ENCODE data around the gene GNAQ. TPM values are rescaled to one million over a fixed set of nuclear protein-coding genes. Genes with fewer than 3 reads are reported as not detected.

The GNAQ gene
- total RNA-seq, 1 experiment from 2014 or later = 28.7 TPM

DNA sequence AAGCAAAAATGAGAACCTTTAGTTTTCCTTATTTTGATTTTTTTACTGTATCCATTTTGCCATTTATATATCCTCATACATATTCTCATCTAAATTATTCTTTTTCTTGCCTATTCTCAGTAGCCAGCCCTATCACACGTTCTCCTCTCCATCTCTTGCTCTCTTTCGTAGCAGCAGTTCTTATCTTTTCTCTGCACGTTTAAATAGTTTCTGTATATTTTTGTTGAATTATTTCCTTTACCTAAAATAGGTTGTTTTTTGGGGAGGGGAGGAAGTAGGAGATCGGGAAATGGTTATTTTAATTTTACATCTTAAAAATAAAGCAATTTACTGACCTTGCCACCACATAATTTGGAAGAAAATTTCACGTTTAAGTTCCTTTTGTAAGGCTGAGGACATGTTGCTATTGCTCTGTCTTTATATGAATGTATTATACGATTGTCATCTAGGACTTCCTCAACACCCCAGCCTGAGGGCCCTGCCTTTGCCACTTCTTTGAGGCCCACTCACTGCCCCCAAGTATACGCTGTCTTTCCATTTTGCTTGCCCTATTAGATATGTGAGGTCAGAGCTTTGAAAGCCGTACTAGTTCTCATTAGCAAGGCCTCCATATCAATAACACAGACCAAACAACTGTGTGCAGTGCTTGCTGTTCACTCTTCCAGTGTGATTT is 140.3 kb downstream of the GNAQ start:
- ChIA-PET CTCF (no interaction called here), POLR2A (no interaction called here), RAD21 (ENCODE audit: low non-redundant PET in 1 of 2, low total read pairs in 2 of 2, uncharacterized antibody in 2 of 2, unreplicated experiment in 2 of 2) (no interaction called here)
- H2AFZ ChIP-seq (ENCODE audit: low read depth, low read length, poor library complexity, severe bottlenecking) = no peak overlapping the region
- no peak overlapping the region for H3K4me3 ChIP-seq (replicated peaks in 1 of 2; ENCODE audit: low read depth in 1 of 2, low read length in 2 of 2)
- DNase-seq (ENCODE audit: low read depth, low spot score) (no peak), ATAC-seq (no peak)
- no TSS peak for BruUV-seq (replicated peaks)
- no peaks in the 10 kb centered on the region for H3K9me2 ChIP-seq (ENCODE audit: insufficient read depth)
- intact Hi-C loops (cut with micrococcal nuclease) = no loop called here
- no peaks in the 10 kb centered on the region for H3K79me2 ChIP-seq (ENCODE audit: insufficient read depth, low read length)
- no peaks in the 10 kb centered on the region for H3K36me3 ChIP-seq (ENCODE audit: control insufficient read depth in 1 of 2, insufficient read depth in 2 of 2, low read length in 2 of 2)
- H3K9me3 ChIP-seq (ENCODE audit: control insufficient read depth in 1 of 2, insufficient read depth in 1 of 2, low read depth in 1 of 2, low read length in 2 of 2) = no peaks in the 10 kb centered on the region
- TF ChIP-seq SP1 (IDR thresholded peaks at IDR 0.05; ENCODE audit: low read depth) (no peak), YY1 (IDR thresholded peaks at IDR 0.05; ENCODE audit: extremely low read depth, insufficient replicate concordance, low read depth, low read length) (no peak)
- TF ChIP-seq, protein P1, sequence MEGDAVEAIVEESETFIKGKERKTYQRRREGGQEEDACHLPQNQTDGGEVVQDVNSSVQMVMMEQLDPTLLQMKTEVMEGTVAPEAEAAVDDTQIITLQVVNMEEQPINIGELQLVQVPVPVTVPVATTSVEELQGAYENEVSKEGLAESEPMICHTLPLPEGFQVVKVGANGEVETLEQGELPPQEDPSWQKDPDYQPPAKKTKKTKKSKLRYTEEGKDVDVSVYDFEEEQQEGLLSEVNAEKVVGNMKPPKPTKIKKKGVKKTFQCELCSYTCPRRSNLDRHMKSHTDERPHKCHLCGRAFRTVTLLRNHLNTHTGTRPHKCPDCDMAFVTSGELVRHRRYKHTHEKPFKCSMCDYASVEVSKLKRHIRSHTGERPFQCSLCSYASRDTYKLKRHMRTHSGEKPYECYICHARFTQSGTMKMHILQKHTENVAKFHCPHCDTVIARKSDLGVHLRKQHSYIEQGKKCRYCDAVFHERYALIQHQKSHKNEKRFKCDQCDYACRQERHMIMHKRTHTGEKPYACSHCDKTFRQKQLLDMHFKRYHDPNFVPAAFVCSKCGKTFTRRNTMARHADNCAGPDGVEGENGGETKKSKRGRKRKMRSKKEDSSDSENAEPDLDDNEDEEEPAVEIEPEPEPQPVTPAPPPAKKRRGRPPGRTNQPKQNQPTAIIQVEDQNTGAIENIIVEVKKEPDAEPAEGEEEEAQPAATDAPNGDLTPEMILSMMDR (IDR thresholded peaks at IDR 0.05 in 2 of 3, conservative IDR thresholded peaks at IDR 0.05 in 1 of 3; ENCODE audit: borderline replicate concordance in 1 of 3, insufficient read depth in 1 of 3, low read depth in 2 of 3, low read length in 2 of 3) = no peak
- peaks cover 2 to 9% of the 10 kb centered on the region in 2 experiments; a peak in 3 of 4 replicates for H3K4me1 ChIP-seq (ENCODE audit: control insufficient read depth in 1 of 2, insufficient read depth in 2 of 2, low read length in 2 of 2)
- no peak overlapping the region for H3K4me2 ChIP-seq (ENCODE audit: low read length)
- H3K27ac ChIP-seq (ENCODE audit: low read depth, low read length) = no peak overlapping the region
- no peak overlapping the region for H3K9ac ChIP-seq (ENCODE audit: low read length)
- no peaks in the 10 kb centered on the region for H4K20me1 ChIP-seq (ENCODE audit: insufficient read depth)
- H3K27me3 ChIP-seq (ENCODE audit: insufficient read depth, low read length) = no peaks in the 10 kb centered on the region

DNA sequence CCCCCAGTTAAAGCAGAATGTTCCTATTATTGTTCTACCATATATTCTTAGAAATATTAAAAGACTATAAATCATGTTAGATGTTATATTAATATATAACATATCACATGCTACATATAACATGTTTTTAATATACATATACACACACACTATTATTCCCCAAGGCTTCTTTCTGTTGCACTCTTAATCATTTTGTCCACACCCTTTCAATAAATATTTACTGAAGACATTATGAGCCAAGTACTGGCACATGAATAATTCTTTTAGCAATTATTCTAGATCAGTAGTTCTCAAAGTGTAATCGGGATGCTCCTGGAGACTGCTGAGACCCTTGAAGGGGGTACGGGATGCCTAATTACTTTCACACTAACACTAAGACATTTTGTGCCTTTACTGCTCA is 143.9 kb downstream of the GNAQ start:
- Histone ChIP-seq H4K20me1 (ENCODE audit: insufficient read depth) (no peaks in the 10 kb centered on the region), H3K9ac (ENCODE audit: low read length) (no peak overlapping the region), H3K79me2 (ENCODE audit: insufficient read depth, low read length) (no peaks in the 10 kb centered on the region), H3K27me3 (ENCODE audit: insufficient read depth, low read length) (no peaks in the 10 kb centered on the region), H3K4me1 (ENCODE audit: control insufficient read depth in 1 of 2, insufficient read depth in 2 of 2, low read length in 2 of 2) (peaks cover 9 to 19% of the 10 kb centered on the region in 2 experiments), H3K27ac (ENCODE audit: low read depth, low read length) (no peak overlapping the region), H3K36me3 (ENCODE audit: control insufficient read depth in 1 of 2, insufficient read depth in 2 of 2, low read length in 2 of 2) (no peaks in the 10 kb centered on the region), H3K4me3 (replicated peaks in 1 of 2; ENCODE audit: low read depth in 1 of 2, low read length in 2 of 2) (no peak overlapping the region), H3K9me2 (ENCODE audit: insufficient read depth) (no peaks in the 10 kb centered on the region), H2AFZ (ENCODE audit: low read depth, low read length, poor library complexity, severe bottlenecking) (no peak overlapping the region), H3K9me3 (ENCODE audit: control insufficient read depth in 1 of 2, insufficient read depth in 1 of 2, low read depth in 1 of 2, low read length in 2 of 2) (no peaks in the 10 kb centered on the region), H3K4me2 (ENCODE audit: low read length) (no peak overlapping the region)
- no peak for DNase-seq (ENCODE audit: low read depth, low spot score)
- RAD21 ChIA-PET (ENCODE audit: low non-redundant PET in 1 of 2, low total read pairs in 2 of 2, uncharacterized antibody in 2 of 2, unreplicated experiment in 2 of 2) = no interaction called here
- no TSS peak for BruUV-seq (replicated peaks)
- POLR2A ChIA-PET = no interaction called here
- no peak for ATAC-seq
- intact Hi-C loops (cut with micrococcal nuclease) = no loop called here
- CTCF ChIA-PET = no interaction called here
- TF ChIP-seq, protein P2, sequence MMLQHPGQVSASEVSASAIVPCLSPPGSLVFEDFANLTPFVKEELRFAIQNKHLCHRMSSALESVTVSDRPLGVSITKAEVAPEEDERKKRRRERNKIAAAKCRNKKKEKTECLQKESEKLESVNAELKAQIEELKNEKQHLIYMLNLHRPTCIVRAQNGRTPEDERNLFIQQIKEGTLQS (IDR thresholded peaks at IDR 0.05) = no peak
- TF ChIP-seq CBX3 (IDR thresholded peaks at IDR 0.05; ENCODE audit: low read depth) = no peak
- TF ChIP-seq, protein P3, sequence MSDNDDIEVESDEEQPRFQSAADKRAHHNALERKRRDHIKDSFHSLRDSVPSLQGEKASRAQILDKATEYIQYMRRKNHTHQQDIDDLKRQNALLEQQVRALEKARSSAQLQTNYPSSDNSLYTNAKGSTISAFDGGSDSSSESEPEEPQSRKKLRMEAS (IDR thresholded peaks at IDR 0.05) = no peak
- no peak for TF ChIP-seq RAD21 (IDR thresholded peaks at IDR 0.05; ENCODE audit: low read depth)
- TF ChIP-seq CEBPB (IDR thresholded peaks at IDR 0.05; ENCODE audit: low read depth) = no peak
- no peak for TF ChIP-seq SIN3A (IDR thresholded peaks at IDR 0.05; ENCODE audit: low read depth)
- TF ChIP-seq SP1 (IDR thresholded peaks at IDR 0.05; ENCODE audit: low read depth) = no peak
- TF ChIP-seq, protein P4, sequence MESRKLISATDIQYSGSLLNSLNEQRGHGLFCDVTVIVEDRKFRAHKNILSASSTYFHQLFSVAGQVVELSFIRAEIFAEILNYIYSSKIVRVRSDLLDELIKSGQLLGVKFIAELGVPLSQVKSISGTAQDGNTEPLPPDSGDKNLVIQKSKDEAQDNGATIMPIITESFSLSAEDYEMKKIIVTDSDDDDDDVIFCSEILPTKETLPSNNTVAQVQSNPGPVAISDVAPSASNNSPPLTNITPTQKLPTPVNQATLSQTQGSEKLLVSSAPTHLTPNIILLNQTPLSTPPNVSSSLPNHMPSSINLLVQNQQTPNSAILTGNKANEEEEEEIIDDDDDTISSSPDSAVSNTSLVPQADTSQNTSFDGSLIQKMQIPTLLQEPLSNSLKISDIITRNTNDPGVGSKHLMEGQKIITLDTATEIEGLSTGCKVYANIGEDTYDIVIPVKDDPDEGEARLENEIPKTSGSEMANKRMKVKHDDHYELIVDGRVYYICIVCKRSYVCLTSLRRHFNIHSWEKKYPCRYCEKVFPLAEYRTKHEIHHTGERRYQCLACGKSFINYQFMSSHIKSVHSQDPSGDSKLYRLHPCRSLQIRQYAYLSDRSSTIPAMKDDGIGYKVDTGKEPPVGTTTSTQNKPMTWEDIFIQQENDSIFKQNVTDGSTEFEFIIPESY (IDR thresholded peaks at IDR 0.05; ENCODE audit: extremely low read depth, insufficient replicate concordance, low read length) = no peak
- no peak for TF ChIP-seq FOSL1 (IDR thresholded peaks at IDR 0.05; ENCODE audit: low read depth)
- TF ChIP-seq ELF1 (IDR thresholded peaks at IDR 0.05; ENCODE audit: borderline replicate concordance, low read depth) = no peak
- TF ChIP-seq EZH2 (IDR thresholded peaks at IDR 0.05) = no peak
- no peak for TF ChIP-seq YY1 (IDR thresholded peaks at IDR 0.05; ENCODE audit: extremely low read depth, insufficient replicate concordance, low read depth, low read length)
- TF ChIP-seq EGR1 (IDR thresholded peaks at IDR 0.05; ENCODE audit: low read depth) = no peak
- no peak for TF ChIP-seq EZH2phosphoT487 (IDR thresholded peaks at IDR 0.05; ENCODE audit: borderline replicate concordance)
- TF ChIP-seq TCF7L2 (IDR thresholded peaks at IDR 0.05; ENCODE audit: borderline replicate concordance, extremely low read depth, insufficient read depth, insufficient read length) = no peak
- TF ChIP-seq JUND (IDR thresholded peaks at IDR 0.05) = no peak
